ENCODE results near the gene NCLN.
A peak's percentile ranks its signal among the peaks of the same experiment; 100 is the strongest.
"Not testable (repeated sequence)": the region's sequence is repeated elsewhere in the genome, so short reads cannot be mapped to it uniquely, and the experiment has no call there.

Gene NCLN

GRCh38 chr19:3185461-3186159 is at the start of gene NCLN:
Gene NCLN, plus strand, starts transcription at chr19:3185930. Its CDS starts 101 bp downstream, at chr19:3186031.
- DNase-seq: peak; percentile 83

- peak; percentile 58 for DNase-seq
Observed at GRCh38 chr19:3135961-3136683, 49.6 kb upstream of the NCLN start, which contains the start of gene GNA15. Gene GNA15, plus strand, starts transcription at chr19:3136033. Its CDS starts 418 bp downstream, at chr19:3136451.

- DNase-seq: no peak
Observed at GRCh38 chr19:3136684-3137055, 49.1 kb upstream of the NCLN start.

- DNase-seq: no peak
Observed at GRCh38 chr19:3137119-3137518, 48.6 kb upstream of the NCLN start.

- no peak for DNase-seq
Observed at GRCh38 chr19:3138268-3138667, 47.5 kb upstream of the NCLN start.

GRCh38 chr19:3140667-3141038 is 45.1 kb upstream of the NCLN start:
- DNase-seq: peak; percentile 7

- DNase-seq: peak; percentile 70
Observed at GRCh38 chr19:3142292-3142670, 43.4 kb upstream of the NCLN start.

GRCh38 chr19:3142781-3143337 is 42.9 kb upstream of the NCLN start:
- no peak for DNase-seq

GRCh38 chr19:3145909-3146676 is 39.6 kb upstream of the NCLN start:
- peak; percentile 59 for DNase-seq

- DNase-seq: no peak
Observed at GRCh38 chr19:3146677-3147100, 39.0 kb upstream of the NCLN start.

GRCh38 chr19:3148503-3148902 is 37.2 kb upstream of the NCLN start:
- DNase-seq: no peak

- no peak for DNase-seq
Observed at GRCh38 chr19:3149089-3149488, 36.6 kb upstream of the NCLN start.

- no peak for DNase-seq
Observed at GRCh38 chr19:3149526-3150505, 35.9 kb upstream of the NCLN start.

GRCh38 chr19:3150739-3151329 is 34.9 kb upstream of the NCLN start:
- no peak for DNase-seq

- DNase-seq: no peak
Observed at GRCh38 chr19:3151563-3152418, 33.9 kb upstream of the NCLN start.

- no peak for DNase-seq
Observed at GRCh38 chr19:3152419-3152780, 33.3 kb upstream of the NCLN start.

GRCh38 chr19:3153286-3154230 is 32.2 kb upstream of the NCLN start:
- DNase-seq: no peak

- DNase-seq: not testable (repeated sequence)
Observed at GRCh38 chr19:3154447-3154846, 31.3 kb upstream of the NCLN start.

GRCh38 chr19:3154957-3155736 is 30.6 kb upstream of the NCLN start:
- peak; percentile 98 for DNase-seq
